A549 (cell line): ENCODE measurements around the gene EIF4G2. TPM values are rescaled to one million over a fixed set of nuclear protein-coding genes. Genes with fewer than 3 reads are reported as not detected.

ENCODE experiments used
- ATAC-seq, 2 experiments: fragments of 200-7000 bp in 1 of 2; fragments of >200 bp in 1 of 2; cut with Nextera tagmentation in 1 of 2; cut with Tn5 transposase in 1 of 2; 3 replicates each; pipeline versions ENCODE4 v1.8.0 to v1.9.1; 2018 to 2020; ENCODE audit warnings: mild to moderate bottlenecking in 1 of 2, moderate library complexity in 1 of 2
- CTCF ChIA-PET: fragments of 300-600 bp; sonication (Branson Sonifier 250); formaldehyde crosslinking; extraction: SDS; loops from one replicate; lab custom pipeline; 2021; ENCODE audit warnings: antibody characterized with exemption, inconsistent platforms; lab: Yijun Ruan, JAX
- POLR2A ChIA-PET: fragments of 350-600 bp; formaldehyde crosslinking; extraction: SDS; loops from one replicate; lab custom pipeline; 2021; ENCODE audit warnings: antibody characterized with exemption, inconsistent platforms; lab: Yijun Ruan, JAX
- DNase-seq, 2 experiments: peaks; one replicate each; pipeline versions ENCODE4 v3.0.0 to v3.0.0-alpha.2; 2011 to 2016; ENCODE audit warnings: low read depth in 1 of 2, low spot score in 1 of 2
- FAIRE-seq: peaks from 2 replicates; lab custom pipeline; 2011; peaks lifted over from hg19 to GRCh38; lab: Jason Lieb, UNC
- H3K27ac ChIP-seq, 2 experiments: fragments of >200 bp; sonication (Bioruptor Twin); formaldehyde crosslinking; 3 replicates each; pipeline ENCODE4 v1.5.1; 2016 to 2017
- H3K4me1 ChIP-seq: fragments of >200 bp; sonication (Bioruptor Twin); formaldehyde crosslinking; 3 replicates; pipeline ENCODE4 v1.6.1; 2016
- H3K4me2 ChIP-seq: fragments of >200 bp; sonication (Bioruptor Twin); formaldehyde crosslinking; 3 replicates; pipeline ENCODE4 v1.6.1; 2016
- H3K4me3 ChIP-seq: fragments of >200 bp; sonication (Bioruptor Twin); formaldehyde crosslinking; 3 replicates; pipeline ENCODE4 v1.5.1; 2016
- H3K9me3 ChIP-seq: fragments of >200 bp; sonication (Bioruptor Twin); formaldehyde crosslinking; 3 replicates; pipeline ENCODE4 v1.6.1; 2016
- BHLHE40 ChIP-seq: IDR thresholded peaks from 2 replicates; pipeline ENCODE4 v1.6.1; 2012; ENCODE audit warnings: low read depth, low read length, inconsistent platforms
- CBX2 ChIP-seq: fragments of 200-600 bp; sonication (generic); IDR thresholded peaks from 2 replicates; pipeline ENCODE4 v1.6.1; 2016; ENCODE audit warnings: low read depth, mild to moderate bottlenecking, borderline replicate concordance
- CBX8 ChIP-seq: fragments of 200-600 bp; sonication (generic); IDR thresholded peaks from 2 replicates; pipeline ENCODE4 v1.6.1; 2016
- EHF ChIP-seq: fragments of 250-450 bp; sonication (Bioruptor Pico); IDR thresholded peaks from 2 replicates; pipeline ENCODE4 v1.5.0; 2020; ENCODE audit warnings: mild to moderate bottlenecking
- EP300 ChIP-seq, 2 experiments: fragments of >200 bp; sonication (Bioruptor Twin); formaldehyde crosslinking; IDR thresholded peaks; 2 replicates in 1 of 2; 3 replicates in 1 of 2; pipeline ENCODE4 v1.6.1; 2016 to 2017
- FOSB ChIP-seq: fragments of 250-450 bp; sonication (Bioruptor Pico); IDR thresholded peaks from 2 replicates; pipeline ENCODE4 v1.5.0; 2020; ENCODE audit warnings: mild to moderate bottlenecking, moderate library complexity
- FOXS1 ChIP-seq: fragments of 250-450 bp; sonication (Bioruptor Pico); IDR thresholded peaks from 2 replicates; pipeline ENCODE4 v1.5.0; 2020; ENCODE audit warnings: mild to moderate bottlenecking, moderate library complexity
- HDAC2 ChIP-seq: fragments of 200-600 bp; sonication (generic); IDR thresholded peaks from 2 replicates; pipeline ENCODE4 v1.6.1; 2016
- HEYL ChIP-seq: fragments of 250-450 bp; sonication (Bioruptor Pico); IDR thresholded peaks from 2 replicates; pipeline ENCODE4 v1.8.0; 2021; ENCODE audit warnings: mild to moderate bottlenecking, moderate library complexity
- HOXA7 ChIP-seq: fragments of 250-450 bp; sonication (Bioruptor Pico); IDR thresholded peaks from 2 replicates; pipeline ENCODE4 v1.5.0; 2020; ENCODE audit warnings: mild to moderate bottlenecking, moderate library complexity
- HOXB13 ChIP-seq: fragments of 250-450 bp; sonication (Bioruptor Pico); IDR thresholded peaks from 2 replicates; pipeline ENCODE4 v1.5.0; 2020; ENCODE audit warnings: low read depth, mild to moderate bottlenecking, moderate library complexity
- HOXB5 ChIP-seq: fragments of 250-450 bp; sonication (Bioruptor Pico); IDR thresholded peaks from 2 replicates; pipeline ENCODE4 v1.5.0; 2020; ENCODE audit warnings: mild to moderate bottlenecking, moderate library complexity
- JUNB ChIP-seq: fragments of >200 bp; sonication (Bioruptor Twin); formaldehyde crosslinking; IDR thresholded peaks from 2 replicates; pipeline ENCODE4 v1.6.1; 2016
- KDM1A ChIP-seq: fragments of 200-600 bp; sonication (generic); IDR thresholded peaks from 2 replicates; pipeline ENCODE4 v1.6.1; 2016; ENCODE audit warnings: low read depth, mild to moderate bottlenecking
- KDM5A ChIP-seq: fragments of 200-600 bp; sonication (generic); IDR thresholded peaks from 2 replicates; pipeline ENCODE4 v1.6.1; 2016; ENCODE audit warnings: antibody characterized with exemption, mild to moderate bottlenecking
- MAFK ChIP-seq: fragments of 450-650 bp; IDR thresholded peaks from 2 replicates; pipeline ENCODE4 v1.6.1; 2014; ENCODE audit not compliant: partially characterized antibody
- NPAS2 ChIP-seq: fragments of 250-450 bp; sonication (Bioruptor Pico); IDR thresholded peaks from 2 replicates; pipeline ENCODE4 v1.8.0; 2022; ENCODE audit warnings: mild to moderate bottlenecking, moderate library complexity, borderline replicate concordance
- PHF8 ChIP-seq: fragments of 200-600 bp; sonication (generic); IDR thresholded peaks from 2 replicates; pipeline ENCODE4 v1.6.1; 2016; ENCODE audit warnings: low read depth, mild to moderate bottlenecking, antibody characterized with exemption, moderate library complexity, borderline replicate concordance
- RAD21 ChIP-seq, 2 experiments: fragments of >200 bp in 1 of 2; sonication (Bioruptor Twin) in 1 of 2; formaldehyde crosslinking in 1 of 2; IDR thresholded peaks in 1 of 2; conservative IDR thresholded peaks in 1 of 2; 2 replicates in 1 of 2; 3 replicates in 1 of 2; pipeline ENCODE4 v1.6.1; 2012 to 2018; ENCODE audit warnings: inconsistent platforms in 1 of 2
- RARB ChIP-seq: fragments of 250-450 bp; sonication (Bioruptor Pico); IDR thresholded peaks from 2 replicates; pipeline ENCODE4 v1.8.0; 2021; ENCODE audit warnings: mild to moderate bottlenecking, moderate library complexity
- RFX5 ChIP-seq: fragments of 450-650 bp; IDR thresholded peaks from 2 replicates; pipeline ENCODE4 v1.7.1; 2014; ENCODE audit warnings: antibody characterized with exemption, mild to moderate bottlenecking, moderate library complexity
- SMC3 ChIP-seq: fragments of >200 bp; sonication (Bioruptor Twin); formaldehyde crosslinking; IDR thresholded peaks from 3 replicates; pipeline ENCODE4 v1.6.1; 2018; ENCODE audit warnings: inconsistent platforms
- ZC3H11A ChIP-seq: fragments of 450-650 bp; IDR thresholded peaks from 2 replicates; pipeline ENCODE4 v1.6.1; 2014; ENCODE audit warnings: antibody characterized with exemption, mild to moderate bottlenecking
- ZFP36 ChIP-seq: fragments of 450-650 bp; IDR thresholded peaks from 2 replicates; pipeline ENCODE4 v1.6.1; 2014; ENCODE audit warnings: borderline replicate concordance; ENCODE audit not compliant: partially characterized antibody
- ZNF302 ChIP-seq: fragments of 250-450 bp; sonication (Bioruptor Pico); IDR thresholded peaks from 2 replicates; pipeline ENCODE4 v1.9.0; 2021; ENCODE audit warnings: inconsistent platforms, mild to moderate bottlenecking, moderate library complexity
- ZSCAN20 ChIP-seq: fragments of 250-450 bp; sonication (Bioruptor Pico); IDR thresholded peaks from 2 replicates; pipeline ENCODE4 v1.8.0; 2022; ENCODE audit warnings: mild to moderate bottlenecking, moderate library complexity
- whole genome bisulfite sequencing: methylation state at CpG from one replicate; pipeline ENCODE4 v1.1.6; 2017; ENCODE audit errors: missing lambda C conversion rate; 5-methylcytosine and 5-hydroxymethylcytosine counted together
- polyA plus RNA-seq, 4 experiments: library from polyadenylated mRNA; depleted of rRNA in 3 of 4; stranded (reverse); fragments of >200 nt; fragmentation: RNase III in 1 of 4; extraction: RNeasy Plus Mini Kit Qiagen cat#74134 plus additional on column Dnase treatment in 1 of 4; gene quantifications; 2 replicates in 3 of 4; 3 replicates in 1 of 4; pipeline ENCODE4 v1.2.3, GENCODE V29; 2011 to 2017
- TF ChIP-seq, protein P1 (sequence below): fragments of >200 bp; sonication (Bioruptor Twin); formaldehyde crosslinking; IDR thresholded peaks from 3 replicates; pipeline ENCODE4 v1.6.1; 2016
- TF ChIP-seq, protein P2 (sequence below): fragments of 200-600 bp; sonication (generic); IDR thresholded peaks from 2 replicates; pipeline ENCODE4 v1.6.1; 2016; ENCODE audit warnings: antibody characterized with exemption, mild to moderate bottlenecking, moderate library complexity
- TF ChIP-seq, protein P3 (sequence below): fragments of >200 bp; sonication (Bioruptor Twin); formaldehyde crosslinking; IDR thresholded peaks from 3 replicates; pipeline ENCODE4 v1.5.1; 2016

EIF4G2 gene
- polyA plus RNA-seq, 2 of the 4 experiments (the other 2 are of a cell fraction) = 901 to 1,171 TPM

- TF ChIP-seq HOXA7 (CRISPR knock-in tag) (no peak), ZFP36 (no peak), EP300 (IDR thresholded peaks at IDR 0.05) (no peak)
Observed at GRCh38 chr11:10774811-10775210, 33.9 kb downstream of the EIF4G2 start (continued).

- Histone ChIP-seq H3K4me3 (no peak overlapping the region), H3K9me3 (no peaks in the 10 kb centered on the region), H3K4me1 (no peaks in the 10 kb centered on the region), H3K27ac (no peak overlapping the region), H3K4me2 (no peak overlapping the region)
- TF ChIP-seq NPAS2 (no peak), CBX8 (no peak), ZNF302 (CRISPR knock-in tag) (no peak), EP300 (IDR thresholded peaks at IDR 0.05) (no peak), KDM1A (no peak), RFX5 (no peak), CBX2 (no peak), ZFP36 (no peak), PHF8 (no peak), KDM5A (no peak), HEYL (CRISPR knock-in tag) (no peak), ZC3H11A (no peak), HDAC2 (no peak)
- TF ChIP-seq, protein P1, sequence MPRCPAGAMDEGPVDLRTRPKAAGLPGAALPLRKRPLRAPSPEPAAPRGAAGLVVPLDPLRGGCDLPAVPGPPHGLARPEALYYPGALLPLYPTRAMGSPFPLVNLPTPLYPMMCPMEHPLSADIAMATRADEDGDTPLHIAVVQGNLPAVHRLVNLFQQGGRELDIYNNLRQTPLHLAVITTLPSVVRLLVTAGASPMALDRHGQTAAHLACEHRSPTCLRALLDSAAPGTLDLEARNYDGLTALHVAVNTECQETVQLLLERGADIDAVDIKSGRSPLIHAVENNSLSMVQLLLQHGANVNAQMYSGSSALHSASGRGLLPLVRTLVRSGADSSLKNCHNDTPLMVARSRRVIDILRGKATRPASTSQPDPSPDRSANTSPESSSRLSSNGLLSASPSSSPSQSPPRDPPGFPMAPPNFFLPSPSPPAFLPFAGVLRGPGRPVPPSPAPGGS = no peak
- TF ChIP-seq, protein P2, sequence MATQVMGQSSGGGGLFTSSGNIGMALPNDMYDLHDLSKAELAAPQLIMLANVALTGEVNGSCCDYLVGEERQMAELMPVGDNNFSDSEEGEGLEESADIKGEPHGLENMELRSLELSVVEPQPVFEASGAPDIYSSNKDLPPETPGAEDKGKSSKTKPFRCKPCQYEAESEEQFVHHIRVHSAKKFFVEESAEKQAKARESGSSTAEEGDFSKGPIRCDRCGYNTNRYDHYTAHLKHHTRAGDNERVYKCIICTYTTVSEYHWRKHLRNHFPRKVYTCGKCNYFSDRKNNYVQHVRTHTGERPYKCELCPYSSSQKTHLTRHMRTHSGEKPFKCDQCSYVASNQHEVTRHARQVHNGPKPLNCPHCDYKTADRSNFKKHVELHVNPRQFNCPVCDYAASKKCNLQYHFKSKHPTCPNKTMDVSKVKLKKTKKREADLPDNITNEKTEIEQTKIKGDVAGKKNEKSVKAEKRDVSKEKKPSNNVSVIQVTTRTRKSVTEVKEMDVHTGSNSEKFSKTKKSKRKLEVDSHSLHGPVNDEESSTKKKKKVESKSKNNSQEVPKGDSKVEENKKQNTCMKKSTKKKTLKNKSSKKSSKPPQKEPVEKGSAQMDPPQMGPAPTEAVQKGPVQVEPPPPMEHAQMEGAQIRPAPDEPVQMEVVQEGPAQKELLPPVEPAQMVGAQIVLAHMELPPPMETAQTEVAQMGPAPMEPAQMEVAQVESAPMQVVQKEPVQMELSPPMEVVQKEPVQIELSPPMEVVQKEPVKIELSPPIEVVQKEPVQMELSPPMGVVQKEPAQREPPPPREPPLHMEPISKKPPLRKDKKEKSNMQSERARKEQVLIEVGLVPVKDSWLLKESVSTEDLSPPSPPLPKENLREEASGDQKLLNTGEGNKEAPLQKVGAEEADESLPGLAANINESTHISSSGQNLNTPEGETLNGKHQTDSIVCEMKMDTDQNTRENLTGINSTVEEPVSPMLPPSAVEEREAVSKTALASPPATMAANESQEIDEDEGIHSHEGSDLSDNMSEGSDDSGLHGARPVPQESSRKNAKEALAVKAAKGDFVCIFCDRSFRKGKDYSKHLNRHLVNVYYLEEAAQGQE = no peak
- ChIA-PET CTCF (interaction anchor here (1.0 to 4.9 kb wide), 16 partner anchors 12 to 1272 kb away, joined by 3 to 60 read pairs (median 6); partner anchors contain the start of gene EIF4G2), POLR2A (no interaction called here)
- 85% methylated on average over 1 of the region's 1 CpG for WGBS
- no peak for ATAC-seq
- no peak for FAIRE-seq
- DNase-seq = no peak
Observed at GRCh38 chr11:10771457-10771856, 37.3 kb downstream of the EIF4G2 start.

DNA sequence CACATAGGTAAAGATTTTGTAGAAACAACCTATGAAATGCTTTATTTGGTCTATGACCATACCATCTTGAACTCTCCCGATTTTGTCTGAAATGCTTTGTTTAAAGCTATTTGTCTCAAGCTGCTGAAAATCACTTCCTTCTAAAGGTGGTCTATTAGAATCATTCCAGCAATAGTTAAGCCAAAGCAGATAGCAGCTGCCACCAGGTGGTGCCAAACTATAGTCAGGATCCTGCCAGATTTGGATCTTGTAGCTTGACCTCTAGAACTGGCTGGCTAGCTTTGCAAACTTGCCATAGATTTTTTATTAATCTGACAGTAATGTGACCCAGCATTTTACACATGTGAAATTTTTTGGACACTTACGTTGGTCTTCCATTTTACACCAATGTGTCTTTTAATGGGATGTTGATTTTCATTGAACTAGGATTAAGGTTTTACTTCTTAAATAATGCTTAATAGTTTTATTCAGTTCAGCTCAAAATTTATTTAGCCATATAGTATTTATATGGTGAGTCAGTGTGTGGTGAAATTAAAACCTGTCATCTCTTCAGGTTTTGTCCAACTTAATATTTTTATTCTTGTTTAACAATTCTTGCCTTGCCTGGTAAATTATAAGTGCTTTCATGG is 38.0 kb downstream of the EIF4G2 start:
- Histone ChIP-seq H3K4me2 (no peak overlapping the region), H3K9me3 (no peaks in the 10 kb centered on the region), H3K27ac (no peak overlapping the region), H3K4me3 (no peak overlapping the region), H3K4me1 (no peaks in the 10 kb centered on the region)
- ChIA-PET POLR2A (interaction anchor here (1.3 to 1.9 kb wide), 2 partner anchors 20 to 38 kb away, joined by 6 to 10 read pairs; partner anchors contain the start of genes CTR9 and EIF4G2), CTCF (interaction anchor here (0.5 to 4.9 kb wide), 37 partner anchors 8 to 1333 kb away, joined by 3 to 60 read pairs (median 4); partner anchors contain the start of gene EIF4G2)
- peak; percentile 60 to 72 for DNase-seq
- FAIRE-seq = peak; percentile 67
- ATAC-seq = peak; percentile 73 to 85; a peak in 4 of 6 replicates
- WGBS = 11% methylated on average over 2 of the region's 2 CpGs
- no peak for TF ChIP-seq ZSCAN20
- no peak for TF ChIP-seq KDM5A
- TF ChIP-seq, protein P3, sequence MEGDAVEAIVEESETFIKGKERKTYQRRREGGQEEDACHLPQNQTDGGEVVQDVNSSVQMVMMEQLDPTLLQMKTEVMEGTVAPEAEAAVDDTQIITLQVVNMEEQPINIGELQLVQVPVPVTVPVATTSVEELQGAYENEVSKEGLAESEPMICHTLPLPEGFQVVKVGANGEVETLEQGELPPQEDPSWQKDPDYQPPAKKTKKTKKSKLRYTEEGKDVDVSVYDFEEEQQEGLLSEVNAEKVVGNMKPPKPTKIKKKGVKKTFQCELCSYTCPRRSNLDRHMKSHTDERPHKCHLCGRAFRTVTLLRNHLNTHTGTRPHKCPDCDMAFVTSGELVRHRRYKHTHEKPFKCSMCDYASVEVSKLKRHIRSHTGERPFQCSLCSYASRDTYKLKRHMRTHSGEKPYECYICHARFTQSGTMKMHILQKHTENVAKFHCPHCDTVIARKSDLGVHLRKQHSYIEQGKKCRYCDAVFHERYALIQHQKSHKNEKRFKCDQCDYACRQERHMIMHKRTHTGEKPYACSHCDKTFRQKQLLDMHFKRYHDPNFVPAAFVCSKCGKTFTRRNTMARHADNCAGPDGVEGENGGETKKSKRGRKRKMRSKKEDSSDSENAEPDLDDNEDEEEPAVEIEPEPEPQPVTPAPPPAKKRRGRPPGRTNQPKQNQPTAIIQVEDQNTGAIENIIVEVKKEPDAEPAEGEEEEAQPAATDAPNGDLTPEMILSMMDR = peak; percentile 87
- peak; percentile 80 for TF ChIP-seq SMC3
- TF ChIP-seq EP300 (IDR thresholded peaks at IDR 0.05) = no peak
- TF ChIP-seq BHLHE40 = no peak
- no peak for TF ChIP-seq JUNB
- TF ChIP-seq, protein P1 = no peak
- TF ChIP-seq FOSB (CRISPR knock-in tag) = no peak
- TF ChIP-seq HOXB5 (CRISPR knock-in tag) = no peak
- no peak for TF ChIP-seq EHF
- TF ChIP-seq FOXS1 = no peak
- TF ChIP-seq RARB = no peak
- no peak for TF ChIP-seq MAFK
- no peak for TF ChIP-seq HDAC2
- peak; percentile 63 to 68 for TF ChIP-seq RAD21 (conservative IDR thresholded peaks at IDR 0.05 in 1 of 2, IDR thresholded peaks at IDR 0.05 in 1 of 2)
- no peak for TF ChIP-seq HOXB13 (CRISPR knock-in tag)
